ENCODE measurements around the gene LAIR1.
"Not testable (repeated sequence)": the region's sequence is repeated elsewhere in the genome, so short reads cannot be mapped to it uniquely, and the experiment has no call there.

Gene LAIR1

DNA sequence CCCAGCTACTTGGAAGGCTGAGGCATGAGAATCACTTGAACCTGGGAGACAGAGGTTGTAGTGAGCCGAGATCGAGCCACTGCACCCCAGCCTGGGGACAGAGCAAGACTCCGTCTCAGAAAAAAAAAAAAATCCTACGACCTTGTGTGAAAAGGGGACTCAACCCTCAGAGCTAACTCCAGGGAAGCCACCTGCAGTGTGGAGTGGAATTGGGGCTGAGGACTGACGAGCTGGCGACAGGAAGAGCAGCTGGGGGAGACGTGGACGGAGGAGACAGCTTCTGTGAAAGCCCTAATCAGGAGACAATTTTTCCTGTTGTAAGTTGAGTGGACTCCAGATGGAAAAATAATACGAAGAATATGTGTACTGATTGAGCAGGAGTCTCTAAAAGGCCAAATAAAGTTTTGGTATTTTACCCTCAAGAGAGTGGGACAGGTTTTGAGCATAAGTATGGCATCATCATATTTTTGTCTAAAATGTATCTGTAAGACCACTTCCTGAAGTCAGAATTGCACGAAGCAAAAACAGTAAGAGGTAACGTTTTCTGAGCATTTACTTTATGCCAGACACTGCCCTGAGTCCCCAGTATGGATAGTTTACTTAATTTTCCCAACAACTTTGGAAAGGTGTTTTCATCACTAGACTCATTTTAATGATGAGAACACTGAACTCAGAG is 12.0 kb upstream of the LAIR1 start:
- DNase-seq (ENCODE audit: low spot score) = no peak

- DNase-seq (ENCODE audit: low spot score) = not testable (repeated sequence)
These were observed 10.6 kb upstream of the LAIR1 start for GRCh38 chr19:54375181-54375938.

DNA sequence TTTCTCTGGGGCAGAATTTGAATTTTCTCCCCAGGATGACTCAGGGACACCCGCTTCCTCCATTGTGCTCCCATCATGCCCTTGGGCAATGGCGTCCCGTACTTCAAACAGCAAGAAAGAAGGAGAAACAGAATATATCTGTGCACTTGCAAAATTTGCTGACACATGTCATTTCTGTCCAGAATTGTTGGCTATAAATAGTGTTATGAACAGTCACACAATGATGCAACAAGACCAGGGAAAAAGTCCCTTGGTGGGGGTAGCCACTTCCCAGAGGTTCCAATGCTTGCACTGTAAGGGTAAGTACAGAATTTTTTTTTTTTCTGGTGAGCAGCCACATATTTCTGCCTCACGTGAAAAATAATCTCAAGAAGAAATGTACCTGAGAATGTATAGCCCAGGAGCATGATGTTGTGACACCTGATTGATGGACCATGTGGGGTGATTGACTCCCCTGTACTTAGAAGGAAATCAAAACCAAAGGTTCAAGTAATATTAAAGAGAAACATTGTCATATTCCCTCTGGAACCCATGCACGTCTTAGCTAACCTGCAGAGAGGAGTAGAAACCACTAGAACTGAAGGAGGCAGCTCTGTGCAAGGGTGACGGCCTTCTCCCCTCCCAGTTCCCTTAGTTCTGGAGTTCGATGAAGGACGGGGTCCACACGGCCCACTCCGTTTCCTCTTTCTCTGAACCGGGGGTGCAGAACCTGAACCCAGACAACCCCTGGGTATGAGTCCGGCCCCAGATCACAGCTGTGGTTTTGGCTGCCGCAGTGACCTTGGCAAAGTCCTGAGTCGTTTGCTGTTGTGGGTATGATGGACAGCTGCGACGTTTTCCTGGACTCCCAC is 9.3 kb upstream of the LAIR1 start:
- no peak for DNase-seq (ENCODE audit: low spot score)

DNA sequence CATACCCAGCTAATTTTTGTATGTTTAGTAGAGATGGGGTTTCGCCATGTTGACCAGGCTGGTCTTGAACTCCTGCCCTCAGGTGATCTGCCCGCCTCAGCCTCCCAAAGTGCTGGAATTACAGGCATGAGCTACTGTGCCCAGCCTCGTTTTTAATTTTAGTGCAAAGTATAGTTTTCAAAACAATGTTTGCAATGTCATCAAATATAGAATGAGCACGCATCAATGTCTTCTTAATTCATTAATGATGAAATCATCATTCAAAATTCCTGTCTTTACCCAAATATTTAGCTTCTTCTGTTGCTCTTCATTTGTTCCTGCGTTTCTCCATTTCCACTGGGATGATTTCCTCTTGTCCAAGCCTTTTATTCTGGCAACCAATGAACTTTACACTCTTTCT is 6.7 kb upstream of the LAIR1 start:
- DNase-seq (ENCODE audit: low spot score) = not testable (repeated sequence)

DNA sequence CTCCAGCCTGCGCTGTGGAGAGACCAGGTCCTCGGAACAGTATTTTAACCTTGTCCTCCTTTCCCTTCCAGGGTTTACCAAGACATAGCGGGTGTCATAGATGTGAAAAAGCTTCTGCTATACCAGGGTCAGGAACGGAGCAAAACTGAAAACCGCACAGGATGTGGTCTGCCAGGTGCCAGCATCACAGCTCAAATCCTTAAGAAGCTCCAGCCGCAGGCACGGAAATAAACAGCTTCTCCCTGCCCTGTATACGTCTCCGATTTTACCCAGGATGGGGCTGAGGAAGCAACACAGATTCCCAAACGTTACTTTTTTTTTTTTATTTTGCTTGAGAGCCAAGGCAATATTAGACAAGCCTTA is 5.7 kb upstream of the LAIR1 start:
- DNase-seq (ENCODE audit: low spot score) = not testable (repeated sequence)

GRCh38 chr19:54369688-54370433 is 5.1 kb upstream of the LAIR1 start:
- DNase-seq (ENCODE audit: low spot score) = not testable (repeated sequence)

- no peak for DNase-seq (ENCODE audit: low spot score)
These were observed 4.5 kb upstream of the LAIR1 start for GRCh38 chr19:54369082-54369687.

DNA sequence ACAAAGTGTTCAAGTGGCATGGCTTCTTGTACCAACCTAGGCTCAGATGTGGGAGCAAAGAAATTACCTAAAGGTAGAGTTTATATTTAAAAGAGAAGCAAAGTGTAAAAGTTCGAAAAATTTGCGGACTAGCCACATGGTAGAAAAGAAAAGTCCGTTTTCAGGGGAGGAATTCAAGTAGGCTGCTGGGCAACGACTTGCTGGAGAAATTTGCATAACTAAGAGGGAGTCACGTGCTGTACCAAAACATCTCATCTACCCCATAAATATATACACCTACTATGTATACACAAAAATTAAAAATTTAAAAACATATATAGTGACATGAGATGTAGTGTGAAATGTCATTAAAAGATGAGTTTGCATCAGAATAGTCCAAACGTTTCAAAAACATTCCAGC is 2.1 kb upstream of the LAIR1 start:
- no peak for DNase-seq (ENCODE audit: low spot score)

DNA sequence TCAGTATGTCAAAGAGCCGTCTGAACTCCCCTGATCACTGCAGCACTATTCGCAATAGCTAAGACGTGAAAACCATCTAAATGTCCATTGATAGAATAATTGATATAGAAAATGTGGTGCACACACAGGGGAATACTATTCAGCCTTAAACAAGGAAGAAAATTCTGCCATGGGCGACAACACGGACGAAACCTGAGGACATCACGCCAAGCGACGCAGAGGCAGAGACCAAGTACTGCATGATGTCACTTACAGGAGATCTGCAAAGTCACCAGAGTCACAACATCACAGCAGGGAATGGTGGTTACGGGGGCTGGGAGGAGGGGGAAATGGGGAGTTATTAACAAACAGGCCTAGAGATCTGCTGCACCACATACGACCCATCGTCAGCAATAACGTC is 1.1 kb upstream of the LAIR1 start:
- DNase-seq (ENCODE audit: low spot score) = not testable (repeated sequence)

GRCh38 chr19:54361680-54362422 is 2.9 kb downstream of the LAIR1 start:
- not testable (repeated sequence) for DNase-seq (ENCODE audit: low spot score)

- DNase-seq (ENCODE audit: low spot score) = not testable (repeated sequence)
These were observed 5.4 kb downstream of the LAIR1 start for GRCh38 chr19:54359149-54359820.

GRCh38 chr19:54357381-54357780 is 7.3 kb downstream of the LAIR1 start:
- DNase-seq (ENCODE audit: low spot score) = no peak

DNA sequence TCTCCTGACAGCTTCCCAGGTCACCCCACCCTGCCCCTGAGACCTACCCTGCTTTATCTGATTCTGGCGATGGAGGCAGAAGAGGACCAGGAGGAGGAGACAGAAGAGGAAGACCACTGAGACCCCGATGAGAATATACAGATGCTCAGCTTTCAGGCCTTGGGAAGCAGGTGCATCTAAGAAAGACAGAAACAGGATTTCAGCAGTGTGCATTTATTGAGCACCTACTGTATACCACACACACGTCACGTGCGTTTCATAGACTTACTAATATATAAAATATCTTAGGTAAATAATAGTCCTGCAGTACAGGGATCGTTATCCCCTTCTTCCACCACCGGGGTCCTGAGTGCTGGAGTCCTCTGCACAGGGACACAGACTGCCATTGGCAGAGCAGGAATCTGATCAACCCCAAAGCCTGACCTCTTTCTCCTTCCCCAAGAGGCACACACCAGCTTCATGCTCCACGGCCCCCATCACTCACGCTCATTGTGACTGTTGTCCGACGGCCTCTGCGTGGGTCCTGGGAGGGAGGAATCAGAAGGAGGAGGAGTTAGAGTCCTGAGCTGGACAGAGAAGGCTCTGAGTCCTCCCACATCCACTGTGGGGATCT is 8.2 kb downstream of the LAIR1 start:
- no peak for DNase-seq (ENCODE audit: low spot score)

DNA sequence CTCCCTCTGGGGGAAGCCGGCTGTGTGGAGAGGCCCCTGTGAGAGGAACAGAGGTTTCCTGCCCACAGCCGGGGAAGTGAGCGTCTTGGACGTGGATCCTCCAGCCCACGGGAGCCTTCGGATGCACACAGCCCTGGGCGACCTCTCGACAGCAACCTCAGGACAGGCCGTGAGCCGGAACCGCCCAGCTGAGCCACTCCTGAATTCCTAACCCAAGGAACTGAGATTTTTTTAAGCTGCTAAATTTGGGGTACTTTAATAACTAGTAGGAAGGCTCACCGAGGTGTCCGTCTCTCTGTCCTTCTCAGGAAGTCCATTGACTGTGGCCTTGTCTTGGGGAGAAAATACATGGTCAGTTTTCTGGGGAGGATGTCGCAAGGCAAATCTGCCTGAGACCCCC is 9.1 kb downstream of the LAIR1 start:
- DNase-seq (ENCODE audit: low spot score) = no peak

DNA sequence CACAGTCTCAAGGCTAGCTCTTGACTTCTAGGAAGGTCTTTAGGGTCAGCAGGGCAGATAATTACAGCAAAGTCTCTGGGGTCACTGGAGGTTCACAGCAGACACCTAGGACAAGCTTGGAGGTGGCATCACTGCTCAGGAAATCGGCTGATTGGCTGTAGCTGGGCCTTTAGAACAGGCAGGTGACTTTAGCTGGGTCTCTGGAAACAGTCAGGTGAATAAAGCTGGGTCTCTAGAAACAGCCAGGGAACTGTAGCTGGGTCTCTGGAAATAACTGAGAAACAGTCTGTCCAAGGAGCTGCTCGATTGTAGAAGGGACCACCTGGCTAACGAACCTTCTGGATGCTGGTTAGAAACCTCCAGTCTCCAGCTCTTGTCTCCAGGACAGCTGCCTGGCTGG is 10.0 kb downstream of the LAIR1 start:
- no peak for DNase-seq (ENCODE audit: low spot score)

DNA sequence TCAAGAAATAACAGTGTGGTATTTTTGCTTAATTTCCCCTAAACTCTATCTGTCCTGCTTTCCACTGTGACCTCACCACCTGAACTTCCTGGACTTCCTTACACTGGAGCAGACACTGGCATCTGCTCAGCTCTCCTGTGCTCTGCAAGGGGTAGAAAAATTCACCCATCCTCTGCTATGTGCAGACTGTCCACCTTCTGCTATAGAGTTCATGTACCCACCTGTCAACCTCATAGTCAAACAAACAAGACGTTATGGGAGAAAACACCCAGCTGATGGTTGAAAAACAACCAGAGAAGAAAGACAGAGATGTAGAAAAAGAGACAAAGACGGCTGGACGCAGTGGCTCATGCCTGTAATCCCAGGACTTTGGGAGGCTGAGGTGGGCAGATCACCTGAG is 12.2 kb downstream of the LAIR1 start:
- DNase-seq (ENCODE audit: low spot score) = no peak

DNA sequence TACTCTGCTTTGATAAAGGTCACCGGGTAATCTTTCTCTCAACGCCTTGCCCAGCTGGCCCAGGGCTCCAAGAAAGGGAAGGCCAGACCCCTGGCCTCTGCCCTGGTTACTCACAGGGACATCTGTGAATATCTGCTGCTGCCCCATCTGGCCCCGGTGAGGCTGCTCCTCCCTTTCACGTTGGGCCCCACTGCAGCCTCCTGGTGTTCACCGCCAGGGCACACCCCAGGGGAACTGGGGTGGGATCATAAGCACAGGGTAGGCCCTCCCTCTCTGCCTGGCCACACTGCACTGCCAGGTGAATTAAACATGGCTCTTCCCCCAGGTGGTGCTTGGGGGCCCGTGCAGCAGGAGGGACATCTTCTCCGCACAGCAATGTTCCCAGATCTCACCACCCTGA is 12.7 kb downstream of the LAIR1 start:
- no peak for DNase-seq (ENCODE audit: low spot score)

GRCh38 chr19:54351474-54351873 is 13.3 kb downstream of the LAIR1 start:
- DNase-seq (ENCODE audit: low spot score) = no peak

GRCh38 chr19:54345938-54346386 is 18.8 kb downstream of the LAIR1 start:
- DNase-seq (ENCODE audit: low spot score) = no peak

DNA sequence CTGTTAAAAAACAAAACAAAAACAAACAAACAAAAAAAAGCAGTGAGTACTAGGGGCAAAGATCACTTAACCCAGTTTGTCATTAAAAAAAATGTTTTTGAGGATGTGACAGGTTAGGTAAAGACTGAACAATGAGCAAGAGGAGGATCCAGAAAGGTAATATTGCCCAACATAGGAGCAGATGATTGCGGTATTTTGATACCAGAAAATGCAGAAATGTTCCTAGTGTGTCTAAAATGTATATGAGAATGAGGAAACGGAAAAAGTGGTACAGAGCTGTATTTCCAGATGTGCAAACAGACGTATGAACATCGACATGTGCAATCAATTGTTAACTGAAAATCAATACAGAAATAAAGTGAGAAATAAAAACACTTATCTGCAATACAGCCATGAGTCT is 20.9 kb downstream of the LAIR1 start:
- no peak for DNase-seq (ENCODE audit: low spot score)

All from RKO (cell line).